Skin epidermis (tissue), 12 donors: Measurements from ENCODE around the gene ZNF469.

Source experiments
- H3K27ac ChIP-seq, 21 experiments: fragments of 200-600 bp; sonication (generic) in 11 of 21; one replicate each; pipeline ENCODE4 v1.5.0; 2020; ENCODE audit warnings: mild to moderate bottlenecking in 3 of 21, inconsistent platforms in 2 of 21, moderate library complexity in 2 of 21
- H3K4me3 ChIP-seq, 7 experiments: fragments of 200-600 bp; sonication (generic) in 2 of 7; one replicate each; pipeline ENCODE4 v1.5.0; 2020; ENCODE audit warnings: inconsistent platforms in 2 of 7, mild to moderate bottlenecking in 2 of 7, moderate library complexity in 1 of 7

Gene ZNF469

GRCh38 chr16:88389191-88389590 is 6.4 kb downstream of the ZNF469 start:
- Histone ChIP-seq H3K27ac (no peak overlapping the region), H3K4me3 (no peak overlapping the region)

GRCh38 chr16:88389621-88390160 is 6.9 kb downstream of the ZNF469 start:
- Histone ChIP-seq H3K27ac (peak overlapping the region in 1 of 21 experiments; percentile 23), H3K4me3 (no peak overlapping the region)

- Histone ChIP-seq H3K4me3 (no peak overlapping the region), H3K27ac (peak overlapping the region in 1 of 21 experiments; percentile 23)
These were observed 7.5 kb downstream of the ZNF469 start for GRCh38 chr16:88390265-88390664.

- Histone ChIP-seq H3K27ac (peak overlapping the region in 1 of 21 experiments; percentile 2), H3K4me3 (no peak overlapping the region)
These were observed 8.0 kb downstream of the ZNF469 start for GRCh38 chr16:88390735-88391134.

- Histone ChIP-seq H3K4me3 (no peak overlapping the region), H3K27ac (peak overlapping the region in 1 of 21 experiments; percentile 2)
These were observed 8.5 kb downstream of the ZNF469 start for GRCh38 chr16:88391144-88391850.

GRCh38 chr16:88392111-88392510 is 9.4 kb downstream of the ZNF469 start:
- no peak overlapping the region for H3K27ac ChIP-seq
- H3K4me3 ChIP-seq: no peak overlapping the region

- H3K4me3 ChIP-seq: no peak overlapping the region
- no peak overlapping the region for H3K27ac ChIP-seq
These were observed 9.9 kb downstream of the ZNF469 start for GRCh38 chr16:88392616-88393015.

- H3K27ac ChIP-seq: no peak overlapping the region
- H3K4me3 ChIP-seq: no peak overlapping the region
These were observed 10.3 kb downstream of the ZNF469 start for GRCh38 chr16:88393034-88393433.

GRCh38 chr16:88393571-88393970 is 10.8 kb downstream of the ZNF469 start:
- Histone ChIP-seq H3K4me3 (no peak overlapping the region), H3K27ac (no peak overlapping the region)

GRCh38 chr16:88394426-88394825 is 11.7 kb downstream of the ZNF469 start:
- Histone ChIP-seq H3K4me3 (no peak overlapping the region), H3K27ac (no peak overlapping the region)

- no peak overlapping the region for H3K4me3 ChIP-seq
- H3K27ac ChIP-seq: no peak overlapping the region
These were observed 13.2 kb downstream of the ZNF469 start for GRCh38 chr16:88395669-88396584.

- Histone ChIP-seq H3K27ac (no peak overlapping the region), H3K4me3 (no peak overlapping the region)
These were observed 15.6 kb downstream of the ZNF469 start for GRCh38 chr16:88398170-88398873.

GRCh38 chr16:88398874-88399178 is 16.1 kb downstream of the ZNF469 start:
- no peak overlapping the region for H3K4me3 ChIP-seq

GRCh38 chr16:88400186-88400585 is 17.4 kb downstream of the ZNF469 start:
- no peak overlapping the region for H3K4me3 ChIP-seq
- H3K27ac ChIP-seq: no peak overlapping the region

More at GRCh38 chr16:88398874-88399178, 16.1 kb downstream of the ZNF469 start:
- no peak overlapping the region for H3K27ac ChIP-seq

GRCh38 chr16:88401604-88402246 is 19.0 kb downstream of the ZNF469 start:
- H3K4me3 ChIP-seq: no peak overlapping the region
- no peak overlapping the region for H3K27ac ChIP-seq

GRCh38 chr16:88402551-88403240 is 19.9 kb downstream of the ZNF469 start:
- Histone ChIP-seq H3K27ac (no peak overlapping the region), H3K4me3 (no peak overlapping the region)

- H3K27ac ChIP-seq: no peak overlapping the region
- no peak overlapping the region for H3K4me3 ChIP-seq
These were observed 21.2 kb downstream of the ZNF469 start for GRCh38 chr16:88403794-88404581.

- Histone ChIP-seq H3K27ac (no peak overlapping the region), H3K4me3 (no peak overlapping the region)
These were observed 22.0 kb downstream of the ZNF469 start for GRCh38 chr16:88404769-88405168.
